Measurements from ENCODE around the gene MED10.

- TF ChIP-seq, protein P1, sequence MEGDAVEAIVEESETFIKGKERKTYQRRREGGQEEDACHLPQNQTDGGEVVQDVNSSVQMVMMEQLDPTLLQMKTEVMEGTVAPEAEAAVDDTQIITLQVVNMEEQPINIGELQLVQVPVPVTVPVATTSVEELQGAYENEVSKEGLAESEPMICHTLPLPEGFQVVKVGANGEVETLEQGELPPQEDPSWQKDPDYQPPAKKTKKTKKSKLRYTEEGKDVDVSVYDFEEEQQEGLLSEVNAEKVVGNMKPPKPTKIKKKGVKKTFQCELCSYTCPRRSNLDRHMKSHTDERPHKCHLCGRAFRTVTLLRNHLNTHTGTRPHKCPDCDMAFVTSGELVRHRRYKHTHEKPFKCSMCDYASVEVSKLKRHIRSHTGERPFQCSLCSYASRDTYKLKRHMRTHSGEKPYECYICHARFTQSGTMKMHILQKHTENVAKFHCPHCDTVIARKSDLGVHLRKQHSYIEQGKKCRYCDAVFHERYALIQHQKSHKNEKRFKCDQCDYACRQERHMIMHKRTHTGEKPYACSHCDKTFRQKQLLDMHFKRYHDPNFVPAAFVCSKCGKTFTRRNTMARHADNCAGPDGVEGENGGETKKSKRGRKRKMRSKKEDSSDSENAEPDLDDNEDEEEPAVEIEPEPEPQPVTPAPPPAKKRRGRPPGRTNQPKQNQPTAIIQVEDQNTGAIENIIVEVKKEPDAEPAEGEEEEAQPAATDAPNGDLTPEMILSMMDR (conservative IDR thresholded peaks at IDR 0.05): no peak
- TF ChIP-seq EZH2 (IDR thresholded peaks at IDR 0.05; ENCODE audit: low read depth): no peak
Measured at GRCh38 chr5:6358434-6358820, 19.9 kb downstream of the MED10 start.

Measured in PC-9 (cell line).